HEK293 (cell line): ENCODE data around the gene BEND3.

ENCODE experiments used
- CTCF ChIA-PET: fragments of 350-600 bp; formaldehyde crosslinking; extraction: SDS; loops from one replicate; lab custom pipeline; 2021; ENCODE audit warnings: antibody characterized with exemption; lab: Yijun Ruan, JAX
- POLR2A ChIA-PET: fragments of 300-600 bp; formaldehyde crosslinking; extraction: SDS; loops from one replicate; lab custom pipeline; 2020; ENCODE audit warnings: antibody characterized with exemption, inconsistent platforms; lab: Yijun Ruan, JAX
- H3K27ac ChIP-seq: fragments of 200-500 bp; sonication (Bioruptor generic); 2 replicates; pipeline ENCODE4 v1.5.1; 2014; ENCODE audit warnings: low read depth, low read length, control low read depth, inconsistent platforms; ENCODE audit errors: extremely low read depth
- H3K36me3 ChIP-seq, 2 experiments: fragments of 200-500 bp in 1 of 2; sonication (Bioruptor generic) in 1 of 2; 1 replicate in 1 of 2; 2 replicates in 1 of 2; pipeline ENCODE4 v1.5.1; 2014 to 2017; ENCODE audit warnings: inconsistent platforms in 2 of 2, low read length in 2 of 2; ENCODE audit not compliant: control insufficient read depth in 2 of 2, insufficient read depth in 1 of 2
- H3K4me1 ChIP-seq: fragments of 200-500 bp; sonication (Bioruptor generic); 2 replicates; pipeline ENCODE4 v1.5.1; 2014; ENCODE audit warnings: mild to moderate bottlenecking, low read length, inconsistent platforms; ENCODE audit not compliant: control insufficient read depth, insufficient read depth
- H3K4me3 ChIP-seq: 2 replicates; pipeline ENCODE4 v1.5.1; 2011; ENCODE audit warnings: low read depth, mild to moderate bottlenecking, control low read depth, low read length, moderate library complexity
- H3K9me3 ChIP-seq: fragments of 200-500 bp; sonication (Bioruptor generic); 2 replicates; pipeline ENCODE4 v1.5.1; 2014; ENCODE audit warnings: low read depth, low read length, inconsistent platforms; ENCODE audit not compliant: control insufficient read depth, insufficient read depth
- HIC1 ChIP-seq: fragments of 450-650 bp; formaldehyde crosslinking; IDR thresholded peaks from 2 replicates; pipeline ENCODE4 v1.5.1; 2016; ENCODE audit warnings: missing biosample characterization, missing genetic modification characterization
- KLF8 ChIP-seq: fragments of 450-650 bp; formaldehyde crosslinking; IDR thresholded peaks from 2 replicates; pipeline ENCODE4 v1.5.1; 2016; ENCODE audit warnings: missing biosample characterization, missing genetic modification characterization
- ZBTB26 ChIP-seq: fragments of 450-650 bp; formaldehyde crosslinking; optimal IDR thresholded peaks from 2 replicates; pipeline ENCODE3; 2016; ENCODE audit warnings: missing biosample characterization, mild to moderate bottlenecking, missing genetic modification characterization
- ZBTB7A ChIP-seq: fragments of 450-650 bp; formaldehyde crosslinking; IDR thresholded peaks from 2 replicates; pipeline ENCODE4 v1.5.1; 2016; ENCODE audit warnings: low read depth, missing biosample characterization, missing genetic modification characterization
- ZEB2 ChIP-seq: fragments of 450-650 bp; formaldehyde crosslinking; IDR thresholded peaks from 2 replicates; pipeline ENCODE4 v1.5.1; 2016; ENCODE audit warnings: missing biosample characterization, missing genetic modification characterization
- ZNF19 ChIP-seq: fragments of 450-650 bp; formaldehyde crosslinking; IDR thresholded peaks from 2 replicates; pipeline ENCODE4; 2016; ENCODE audit warnings: missing biosample characterization, missing genetic modification characterization, low read depth
- ZNF211 ChIP-seq: fragments of 450-650 bp; formaldehyde crosslinking; IDR thresholded peaks from 2 replicates; pipeline ENCODE4 v1.5.1; 2016; ENCODE audit warnings: low read depth, missing biosample characterization, missing genetic modification characterization
- ZNF433 ChIP-seq: fragments of 450-650 bp; formaldehyde crosslinking; IDR thresholded peaks from 2 replicates; pipeline ENCODE4 v1.5.1; 2016; ENCODE audit warnings: missing biosample characterization, missing genetic modification characterization, low read depth
- ZNF488 ChIP-seq: fragments of 450-650 bp; formaldehyde crosslinking; IDR thresholded peaks from 2 replicates; pipeline ENCODE4 v1.5.1; 2016; ENCODE audit warnings: missing biosample characterization, missing genetic modification characterization
- ZNF529 ChIP-seq: fragments of 450-650 bp; formaldehyde crosslinking; IDR thresholded peaks from 2 replicates; pipeline ENCODE4 v1.5.1; 2017; ENCODE audit warnings: missing genetic modification characterization, missing biosample characterization; ENCODE audit not compliant: insufficient replicate concordance
- ZNF707 ChIP-seq: fragments of 450-650 bp; formaldehyde crosslinking; IDR thresholded peaks from 2 replicates; pipeline ENCODE4 v1.5.1; 2016; ENCODE audit warnings: missing biosample characterization, missing genetic modification characterization
- ZNF768 ChIP-seq: fragments of 450-650 bp; formaldehyde crosslinking; IDR thresholded peaks from 2 replicates; pipeline ENCODE4 v1.5.1; 2018; ENCODE audit warnings: missing biosample characterization, mild to moderate bottlenecking, missing genetic modification characterization
- ZNF830 ChIP-seq: fragments of 450-650 bp; IDR thresholded peaks from 2 replicates; pipeline ENCODE4 v1.5.0; 2018; ENCODE audit warnings: missing biosample characterization, missing genetic modification characterization, low read depth, mild to moderate bottlenecking, moderate library complexity
- ZSCAN16 ChIP-seq: fragments of 450-650 bp; formaldehyde crosslinking; IDR thresholded peaks from 2 replicates; pipeline ENCODE4 v1.5.1; 2016; ENCODE audit warnings: missing biosample characterization, missing genetic modification characterization

The BEND3 gene

GRCh38 chr6:107070686-107071085, 44.6 kb downstream of the BEND3 start:
- Histone ChIP-seq H3K27ac (no peak overlapping the region), H3K36me3 (peaks cover 0 to 39% of the 10 kb centered on the region in 2 experiments; a peak in 2 of 3 replicates), H3K4me3 (no peak overlapping the region), H3K4me1 (no peaks in the 10 kb centered on the region), H3K9me3 (no peaks in the 10 kb centered on the region)
- ChIA-PET CTCF (no interaction called here), POLR2A (no interaction called here)
- TF ChIP-seq ZSCAN16 (no peak), ZBTB7A (no peak), ZNF707 (no peak), ZNF768 (tag by site-specific recombination) (no peak), ZNF211 (no peak), ZNF529 (tag by site-specific recombination) (no peak), HIC1 (tag by site-specific recombination) (no peak), ZNF19 (tag by site-specific recombination) (no peak), ZBTB26 (tag by site-specific recombination) (no peak), ZNF830 (tag by site-specific recombination) (no peak)

DNA sequence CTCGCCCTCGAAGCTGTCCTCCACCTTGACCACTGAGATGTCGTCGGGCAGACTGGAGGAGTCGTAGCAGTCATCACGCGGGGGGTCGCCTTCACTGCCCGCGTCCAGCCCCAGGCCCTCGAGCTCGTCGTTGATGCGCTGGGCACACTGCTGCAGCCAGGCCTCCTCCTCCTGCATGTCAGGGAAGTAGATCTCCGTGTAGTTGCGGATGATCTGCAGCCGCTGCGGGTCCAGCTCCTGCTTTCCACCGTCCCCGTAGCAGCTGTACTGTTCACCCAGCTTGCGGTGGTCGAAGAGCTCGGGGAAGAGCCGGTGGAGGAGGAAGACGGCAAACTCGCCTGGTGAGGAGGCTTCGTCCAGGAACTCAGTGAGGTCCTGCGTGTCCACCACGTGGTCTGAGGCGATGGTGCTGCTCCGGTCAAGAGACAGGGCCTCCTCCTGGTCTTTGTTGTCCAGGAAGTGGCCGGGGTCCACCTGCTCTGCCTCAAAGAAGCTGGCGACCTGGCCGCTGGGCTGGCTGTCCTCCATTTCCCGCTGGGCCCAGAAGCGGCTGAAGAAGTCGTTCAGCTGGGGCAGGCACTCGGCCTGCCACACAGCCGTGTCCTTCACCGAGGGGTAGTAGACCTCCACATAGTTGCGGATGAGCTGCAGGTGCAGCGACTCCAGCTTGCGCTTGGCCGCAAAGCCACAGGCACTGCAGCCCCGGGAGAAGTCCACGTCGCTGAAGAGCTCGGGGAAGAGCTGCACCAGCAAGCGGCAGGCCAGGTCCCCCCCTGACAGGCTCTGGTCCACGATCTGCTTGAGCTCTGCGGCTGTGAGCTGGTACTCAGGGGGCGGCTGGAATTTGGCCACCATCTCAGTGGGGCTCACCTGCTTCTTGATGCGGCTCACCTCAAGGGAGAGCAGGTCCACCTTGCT, 45.4 kb downstream of the BEND3 start:
- Histone ChIP-seq H3K4me1 (no peaks in the 10 kb centered on the region), H3K4me3 (no peak overlapping the region), H3K9me3 (no peaks in the 10 kb centered on the region), H3K27ac (no peak overlapping the region), H3K36me3 (peaks cover 0 to 39% of the 10 kb centered on the region in 2 experiments; a peak in 2 of 3 replicates)
- CTCF ChIA-PET: interaction anchor here (0.6 kb wide), 1 partner anchor 393 kb away, joined by 3 read pairs; no protein-coding TSS in a partner anchor
- POLR2A ChIA-PET: no interaction called here
- TF ChIP-seq ZNF488 (tag by site-specific recombination) (no peak), KLF8 (tag by site-specific recombination) (no peak), ZNF433 (tag by site-specific recombination) (no peak), ZEB2 (tag by site-specific recombination) (no peak), ZNF529 (tag by site-specific recombination) (no peak)
